HEK293 (cell line): ENCODE results near the gene YARS1.

Source experiments
- CTCF ChIA-PET: fragments of 350-600 bp; formaldehyde crosslinking; extraction: SDS; loops from one replicate; lab custom pipeline; 2021; ENCODE audit warnings: antibody characterized with exemption; lab: Yijun Ruan, JAX
- POLR2A ChIA-PET: fragments of 300-600 bp; formaldehyde crosslinking; extraction: SDS; loops from one replicate; lab custom pipeline; 2020; ENCODE audit warnings: antibody characterized with exemption, inconsistent platforms; lab: Yijun Ruan, JAX
- H3K27ac ChIP-seq: fragments of 200-500 bp; sonication (Bioruptor generic); 2 replicates; pipeline ENCODE4 v1.5.1; 2014; ENCODE audit warnings: low read depth, low read length, control low read depth, inconsistent platforms; ENCODE audit errors: extremely low read depth
- H3K36me3 ChIP-seq, 2 experiments: fragments of 200-500 bp in 1 of 2; sonication (Bioruptor generic) in 1 of 2; 1 replicate in 1 of 2; 2 replicates in 1 of 2; pipeline ENCODE4 v1.5.1; 2014 to 2017; ENCODE audit warnings: inconsistent platforms in 2 of 2, low read length in 2 of 2; ENCODE audit not compliant: control insufficient read depth in 2 of 2, insufficient read depth in 1 of 2
- H3K4me1 ChIP-seq: fragments of 200-500 bp; sonication (Bioruptor generic); 2 replicates; pipeline ENCODE4 v1.5.1; 2014; ENCODE audit warnings: mild to moderate bottlenecking, low read length, inconsistent platforms; ENCODE audit not compliant: control insufficient read depth, insufficient read depth
- H3K4me3 ChIP-seq: 2 replicates; pipeline ENCODE4 v1.5.1; 2011; ENCODE audit warnings: low read depth, mild to moderate bottlenecking, control low read depth, low read length, moderate library complexity
- H3K9me3 ChIP-seq: fragments of 200-500 bp; sonication (Bioruptor generic); 2 replicates; pipeline ENCODE4 v1.5.1; 2014; ENCODE audit warnings: low read depth, low read length, inconsistent platforms; ENCODE audit not compliant: control insufficient read depth, insufficient read depth
- ATF2 ChIP-seq: fragments of 450-650 bp; formaldehyde crosslinking; IDR thresholded peaks from 2 replicates; pipeline ENCODE4 v1.5.1; 2016; ENCODE audit warnings: missing biosample characterization, missing genetic modification characterization, low read depth
- GLIS1 ChIP-seq: fragments of 450-650 bp; formaldehyde crosslinking; IDR thresholded peaks from 2 replicates; pipeline ENCODE4 v1.5.1; 2016; ENCODE audit warnings: missing biosample characterization, missing genetic modification characterization
- IKZF3 ChIP-seq: fragments of 450-650 bp; IDR thresholded peaks from 2 replicates; pipeline ENCODE4 v1.5.0; 2018; ENCODE audit warnings: missing biosample characterization, mild to moderate bottlenecking, missing genetic modification characterization, moderate library complexity
- SALL2 ChIP-seq: fragments of 450-650 bp; formaldehyde crosslinking; IDR thresholded peaks from 2 replicates; pipeline ENCODE4 v1.5.0; 2017; ENCODE audit warnings: missing biosample characterization, mild to moderate bottlenecking, missing genetic modification characterization, borderline replicate concordance
- ZNF121 ChIP-seq: fragments of 450-650 bp; formaldehyde crosslinking; IDR thresholded peaks from 2 replicates; pipeline ENCODE4 v1.5.1; 2016; ENCODE audit warnings: missing biosample characterization, missing genetic modification characterization
- ZNF16 ChIP-seq: fragments of 450-650 bp; formaldehyde crosslinking; IDR thresholded peaks from 2 replicates; pipeline ENCODE4 v1.5.1; 2016; ENCODE audit warnings: low read depth, missing biosample characterization, missing genetic modification characterization
- ZNF175 ChIP-seq: fragments of 450-650 bp; formaldehyde crosslinking; IDR thresholded peaks from 2 replicates; pipeline ENCODE4 v1.5.1; 2016; ENCODE audit warnings: missing biosample characterization, missing genetic modification characterization
- ZNF211 ChIP-seq: fragments of 450-650 bp; formaldehyde crosslinking; IDR thresholded peaks from 2 replicates; pipeline ENCODE4 v1.5.1; 2016; ENCODE audit warnings: low read depth, missing biosample characterization, missing genetic modification characterization
- ZNF248 ChIP-seq: fragments of 450-650 bp; formaldehyde crosslinking; IDR thresholded peaks from 2 replicates; pipeline ENCODE4 v1.5.1; 2017; ENCODE audit warnings: missing biosample characterization, missing genetic modification characterization
- ZNF426 ChIP-seq: fragments of 450-650 bp; formaldehyde crosslinking; IDR thresholded peaks from 2 replicates; pipeline ENCODE4 v1.5.1; 2017; ENCODE audit warnings: missing biosample characterization, missing genetic modification characterization, mild to moderate bottlenecking, inconsistent platforms, moderate library complexity
- ZNF664 ChIP-seq: fragments of 450-650 bp; formaldehyde crosslinking; IDR thresholded peaks from 2 replicates; pipeline ENCODE4 v1.5.1; 2016; ENCODE audit warnings: missing biosample characterization, missing genetic modification characterization
- ZNF707 ChIP-seq: fragments of 450-650 bp; formaldehyde crosslinking; IDR thresholded peaks from 2 replicates; pipeline ENCODE4 v1.5.1; 2016; ENCODE audit warnings: missing biosample characterization, missing genetic modification characterization
- ZNF785 ChIP-seq: fragments of 450-650 bp; formaldehyde crosslinking; IDR thresholded peaks from 2 replicates; pipeline ENCODE4 v1.5.1; 2016; ENCODE audit warnings: missing biosample characterization, missing genetic modification characterization
- ZNF792 ChIP-seq: fragments of 450-650 bp; formaldehyde crosslinking; IDR thresholded peaks from 2 replicates; pipeline ENCODE4 v1.5.1; 2016; ENCODE audit warnings: missing biosample characterization, missing genetic modification characterization
- TF ChIP-seq, protein P1 (sequence below): fragments of 450-650 bp; formaldehyde crosslinking; IDR thresholded peaks from 2 replicates; pipeline ENCODE4 v1.5.1; 2016; ENCODE audit warnings: missing biosample characterization, missing genetic modification characterization
- TF ChIP-seq, protein P2 (sequence below): fragments of 450-650 bp; formaldehyde crosslinking; optimal IDR thresholded peaks from 2 replicates; pipeline ENCODE3; 2016; ENCODE audit warnings: missing biosample characterization, mild to moderate bottlenecking, missing genetic modification characterization
- TF ChIP-seq, protein P3 (sequence below): fragments of 450-650 bp; formaldehyde crosslinking; IDR thresholded peaks from 2 replicates; pipeline ENCODE4 v1.5.1; 2016; ENCODE audit warnings: missing biosample characterization, missing genetic modification characterization

Gene YARS1

DNA sequence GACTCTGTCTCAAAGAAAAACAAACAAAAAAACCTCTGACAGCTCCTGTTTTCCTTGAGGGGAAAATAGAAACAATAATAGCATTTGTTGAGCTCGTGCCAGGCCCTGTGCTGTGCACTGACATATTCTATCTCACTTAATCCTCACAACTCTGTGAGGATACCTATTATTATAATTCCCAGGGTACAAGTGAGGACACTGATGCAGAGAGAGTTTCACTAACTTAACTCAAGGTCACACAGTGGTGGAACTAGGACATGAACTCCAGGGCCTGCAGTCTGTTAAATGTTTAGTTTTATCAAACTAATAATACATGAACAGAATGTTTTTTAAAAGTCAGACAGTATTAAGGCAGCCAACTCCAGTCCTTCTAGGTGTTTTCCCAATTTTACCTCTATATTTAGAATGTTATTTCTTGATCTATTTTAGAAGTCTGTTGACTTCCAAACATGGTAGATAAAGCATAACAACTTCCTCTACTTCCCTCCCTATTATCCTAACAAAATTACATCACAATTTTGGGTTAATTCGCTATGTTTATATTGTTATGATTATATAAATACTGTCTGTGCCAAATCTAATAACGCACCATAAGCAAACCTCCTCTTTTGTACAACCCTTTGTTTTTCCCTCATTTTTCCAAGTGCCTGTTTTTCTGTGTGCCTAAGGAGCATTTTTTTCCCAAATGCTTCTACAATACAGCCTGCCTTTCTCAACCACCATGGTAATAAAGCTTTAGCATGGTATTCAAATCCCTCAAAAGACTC, 48.7 kb upstream of the YARS1 start:
- no peak overlapping the region for H3K4me3 ChIP-seq
- POLR2A ChIA-PET: no interaction called here
- H3K4me1 ChIP-seq: no peaks in the 10 kb centered on the region
- H3K36me3 ChIP-seq: peaks cover 0 to 51% of the 10 kb centered on the region in 2 experiments; a peak in 1 of 3 replicates
- TF ChIP-seq GLIS1 (no peak), ZNF664 (tag by site-specific recombination) (peak; percentile 96)
- CTCF ChIA-PET: interaction anchor here (0.7 to 0.8 kb wide), 3 partner anchors 8 to 1294 kb away, joined by 4 to 6 read pairs (median 5); no protein-coding TSS in a partner anchor
- no peaks in the 10 kb centered on the region for H3K9me3 ChIP-seq
- H3K27ac ChIP-seq: no peak overlapping the region

DNA sequence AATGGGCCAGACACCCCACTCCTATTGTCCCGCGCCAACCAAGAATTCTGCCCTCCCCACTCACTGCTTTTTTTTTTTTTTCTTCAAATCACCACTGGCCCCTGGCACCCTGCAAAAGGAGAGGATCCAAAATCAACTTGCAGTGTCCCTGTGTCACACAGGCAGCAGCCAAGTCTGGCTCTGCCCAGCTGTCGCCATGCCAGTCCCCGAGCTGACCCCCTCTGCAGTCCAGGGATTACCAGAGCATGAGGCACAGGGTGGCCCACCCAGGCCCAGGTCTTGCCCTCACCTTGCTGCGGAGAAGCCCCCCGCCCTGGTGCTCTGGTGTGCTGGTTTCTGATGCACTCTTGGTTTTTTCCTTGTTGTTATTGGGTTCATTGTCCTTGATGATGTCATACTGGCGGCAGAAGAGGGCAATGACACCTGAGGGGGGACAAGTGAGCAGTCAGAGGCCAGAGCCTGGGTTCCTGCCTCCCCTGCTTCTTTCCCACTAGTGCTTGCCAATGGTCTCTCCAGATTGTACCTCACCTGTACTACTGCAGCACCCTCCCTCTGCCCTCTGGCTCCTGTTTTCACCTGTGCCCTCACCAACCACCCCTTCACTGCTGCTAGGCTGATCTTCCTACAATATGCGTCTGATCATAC, 47.3 kb upstream of the YARS1 start:
- CTCF ChIA-PET: interaction anchor here (0.7 to 2.0 kb wide), 2 partner anchors 8 to 1295 kb away, joined by 5 to 6 read pairs; no protein-coding TSS in a partner anchor
- H3K9me3 ChIP-seq: no peaks in the 10 kb centered on the region
- TF ChIP-seq ATF2 (tag by site-specific recombination): peak; percentile 60
- no peak for TF ChIP-seq ZNF16
- TF ChIP-seq, protein P1, sequence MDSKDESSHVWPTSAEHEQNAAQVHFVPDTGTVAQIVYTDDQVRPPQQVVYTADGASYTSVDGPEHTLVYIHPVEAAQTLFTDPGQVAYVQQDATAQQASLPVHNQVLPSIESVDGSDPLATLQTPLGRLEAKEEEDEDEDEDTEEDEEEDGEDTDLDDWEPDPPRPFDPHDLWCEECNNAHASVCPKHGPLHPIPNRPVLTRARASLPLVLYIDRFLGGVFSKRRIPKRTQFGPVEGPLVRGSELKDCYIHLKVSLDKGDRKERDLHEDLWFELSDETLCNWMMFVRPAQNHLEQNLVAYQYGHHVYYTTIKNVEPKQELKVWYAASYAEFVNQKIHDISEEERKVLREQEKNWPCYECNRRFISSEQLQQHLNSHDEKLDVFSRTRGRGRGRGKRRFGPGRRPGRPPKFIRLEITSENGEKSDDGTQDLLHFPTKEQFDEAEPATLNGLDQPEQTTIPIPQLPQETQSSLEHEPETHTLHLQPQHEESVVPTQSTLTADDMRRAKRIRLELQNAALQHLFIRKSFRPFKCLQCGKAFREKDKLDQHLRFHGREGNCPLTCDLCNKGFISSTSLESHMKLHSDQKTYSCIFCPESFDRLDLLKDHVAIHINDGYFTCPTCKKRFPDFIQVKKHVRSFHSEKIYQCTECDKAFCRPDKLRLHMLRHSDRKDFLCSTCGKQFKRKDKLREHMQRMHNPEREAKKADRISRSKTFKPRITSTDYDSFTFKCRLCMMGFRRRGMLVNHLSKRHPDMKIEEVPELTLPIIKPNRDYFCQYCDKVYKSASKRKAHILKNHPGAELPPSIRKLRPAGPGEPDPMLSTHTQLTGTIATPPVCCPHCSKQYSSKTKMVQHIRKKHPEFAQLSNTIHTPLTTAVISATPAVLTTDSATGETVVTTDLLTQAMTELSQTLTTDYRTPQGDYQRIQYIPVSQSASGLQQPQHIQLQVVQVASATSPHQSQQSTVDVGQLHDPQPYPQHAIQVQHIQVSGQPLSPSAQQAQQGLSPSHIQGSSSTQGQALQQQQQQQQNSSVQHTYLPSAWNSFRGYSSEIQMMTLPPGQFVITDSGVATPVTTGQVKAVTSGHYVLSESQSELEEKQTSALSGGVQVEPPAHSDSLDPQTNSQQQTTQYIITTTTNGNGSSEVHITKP (tag by site-specific recombination): peak; percentile 92
- POLR2A ChIA-PET: no interaction called here
- H3K27ac ChIP-seq: no peak overlapping the region
- no peaks in the 10 kb centered on the region for H3K4me1 ChIP-seq
- H3K4me3 ChIP-seq: no peak overlapping the region
- H3K36me3 ChIP-seq: peaks cover 0 to 61% of the 10 kb centered on the region in 2 experiments; a peak in 1 of 3 replicates

GRCh38 chr1:32863881-32864245, 46.7 kb upstream of the YARS1 start:
- no peaks in the 10 kb centered on the region for H3K4me1 ChIP-seq
- H3K27ac ChIP-seq: no peak overlapping the region
- H3K9me3 ChIP-seq: no peaks in the 10 kb centered on the region
- H3K36me3 ChIP-seq: peaks cover 0 to 67% of the 10 kb centered on the region in 2 experiments; a peak in 1 of 3 replicates
- ChIA-PET POLR2A (no interaction called here), CTCF (interaction anchor here (0.8 to 2.0 kb wide), 3 partner anchors 9 to 35 kb away, joined by 3 to 6 read pairs (median 4); no protein-coding TSS in a partner anchor)
- H3K4me3 ChIP-seq: no peak overlapping the region
- TF ChIP-seq ZNF426 (tag by site-specific recombination): no peak
- TF ChIP-seq, protein P2, sequence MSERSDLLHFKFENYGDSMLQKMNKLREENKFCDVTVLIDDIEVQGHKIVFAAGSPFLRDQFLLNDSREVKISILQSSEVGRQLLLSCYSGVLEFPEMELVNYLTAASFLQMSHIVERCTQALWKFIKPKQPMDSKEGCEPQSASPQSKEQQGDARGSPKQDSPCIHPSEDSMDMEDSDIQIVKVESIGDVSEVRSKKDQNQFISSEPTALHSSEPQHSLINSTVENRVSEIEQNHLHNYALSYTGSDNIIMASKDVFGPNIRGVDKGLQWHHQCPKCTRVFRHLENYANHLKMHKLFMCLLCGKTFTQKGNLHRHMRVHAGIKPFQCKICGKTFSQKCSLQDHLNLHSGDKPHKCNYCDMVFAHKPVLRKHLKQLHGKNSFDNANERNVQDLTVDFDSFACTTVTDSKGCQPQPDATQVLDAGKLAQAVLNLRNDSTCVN (tag by site-specific recombination): no peak
- no peak for TF ChIP-seq ZNF121
- no peak for TF ChIP-seq ZNF792
- no peak for TF ChIP-seq SALL2
- no peak for TF ChIP-seq ZNF248
- no peak for TF ChIP-seq ZNF707 (tag by site-specific recombination)
- no peak for TF ChIP-seq ZNF175 (tag by site-specific recombination)
- no peak for TF ChIP-seq ZNF211 (tag by site-specific recombination)
- TF ChIP-seq ZNF785 (tag by site-specific recombination): no peak
- TF ChIP-seq, protein P3, sequence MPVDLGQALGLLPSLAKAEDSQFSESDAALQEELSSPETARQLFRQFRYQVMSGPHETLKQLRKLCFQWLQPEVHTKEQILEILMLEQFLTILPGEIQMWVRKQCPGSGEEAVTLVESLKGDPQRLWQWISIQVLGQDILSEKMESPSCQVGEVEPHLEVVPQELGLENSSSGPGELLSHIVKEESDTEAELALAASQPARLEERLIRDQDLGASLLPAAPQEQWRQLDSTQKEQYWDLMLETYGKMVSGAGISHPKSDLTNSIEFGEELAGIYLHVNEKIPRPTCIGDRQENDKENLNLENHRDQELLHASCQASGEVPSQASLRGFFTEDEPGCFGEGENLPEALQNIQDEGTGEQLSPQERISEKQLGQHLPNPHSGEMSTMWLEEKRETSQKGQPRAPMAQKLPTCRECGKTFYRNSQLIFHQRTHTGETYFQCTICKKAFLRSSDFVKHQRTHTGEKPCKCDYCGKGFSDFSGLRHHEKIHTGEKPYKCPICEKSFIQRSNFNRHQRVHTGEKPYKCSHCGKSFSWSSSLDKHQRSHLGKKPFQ (tag by site-specific recombination): no peak
- no peak for TF ChIP-seq IKZF3
